Measurements from ENCODE around the gene NEBL. TPM values are rescaled to one million over a fixed set of nuclear protein-coding genes. Genes with fewer than 3 reads are reported as not detected.

Gene NEBL
- total RNA-seq, 4 donors from 2014 or later, result 6.0 to 14.0 (median 12.1) TPM

DNA sequence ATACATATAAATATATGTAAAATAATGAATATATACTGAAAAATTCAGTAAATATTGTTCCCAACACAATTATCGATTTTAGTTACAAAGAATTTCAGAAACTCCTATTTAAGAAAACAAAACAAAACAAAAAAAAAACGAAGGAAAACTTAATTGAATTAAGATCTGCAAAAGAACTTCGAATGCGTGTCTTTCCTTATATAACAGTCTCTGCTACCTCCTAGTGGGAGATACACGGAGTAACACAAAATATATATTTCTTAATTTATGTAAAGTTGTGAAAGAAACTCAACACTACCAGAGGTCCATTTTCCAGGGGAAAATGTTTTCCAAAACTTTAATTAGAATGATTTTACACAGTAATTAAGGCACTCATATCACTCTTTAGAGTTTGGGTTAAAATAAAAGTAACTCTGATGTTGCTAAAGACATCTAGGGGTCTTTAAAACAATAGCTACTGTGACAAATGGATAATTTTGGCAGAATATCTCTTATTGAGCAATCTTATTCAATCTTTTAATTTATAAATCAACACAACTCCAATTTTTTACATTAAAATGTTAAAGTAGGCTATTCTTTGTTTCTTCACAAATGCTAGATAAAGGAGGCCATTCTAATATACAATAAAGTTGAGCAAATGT, 41.6 kb downstream of the NEBL start:
- intact Hi-C loops (cut with DNase I; ENCODE audit: low total_unique reads) (no loop called here), in situ Hi-C loops (cut with MboI; ENCODE audit: low pct_ligation_motif_present in 1 of 4, low pct_unique_long_range_greater_than_20kb in 1 of 4, low sequenced_read_pairs in 3 of 4) (loop anchor here in 3 of 4 donors (25.0 kb wide), 1 partner anchor 407 kb away; no protein-coding TSS in a partner anchor)
- no peak for DNase-seq
- Histone ChIP-seq H3K27me3 (no peaks in the 10 kb centered on the region), H3K4me3 (no peak overlapping the region), H3K36me3 (no peaks in the 10 kb centered on the region), H3K4me1 (no peaks in the 10 kb centered on the region), H3K27ac (no peak overlapping the region), H3K9me3 (no peaks in the 10 kb centered on the region)
- TF ChIP-seq, protein P1, sequence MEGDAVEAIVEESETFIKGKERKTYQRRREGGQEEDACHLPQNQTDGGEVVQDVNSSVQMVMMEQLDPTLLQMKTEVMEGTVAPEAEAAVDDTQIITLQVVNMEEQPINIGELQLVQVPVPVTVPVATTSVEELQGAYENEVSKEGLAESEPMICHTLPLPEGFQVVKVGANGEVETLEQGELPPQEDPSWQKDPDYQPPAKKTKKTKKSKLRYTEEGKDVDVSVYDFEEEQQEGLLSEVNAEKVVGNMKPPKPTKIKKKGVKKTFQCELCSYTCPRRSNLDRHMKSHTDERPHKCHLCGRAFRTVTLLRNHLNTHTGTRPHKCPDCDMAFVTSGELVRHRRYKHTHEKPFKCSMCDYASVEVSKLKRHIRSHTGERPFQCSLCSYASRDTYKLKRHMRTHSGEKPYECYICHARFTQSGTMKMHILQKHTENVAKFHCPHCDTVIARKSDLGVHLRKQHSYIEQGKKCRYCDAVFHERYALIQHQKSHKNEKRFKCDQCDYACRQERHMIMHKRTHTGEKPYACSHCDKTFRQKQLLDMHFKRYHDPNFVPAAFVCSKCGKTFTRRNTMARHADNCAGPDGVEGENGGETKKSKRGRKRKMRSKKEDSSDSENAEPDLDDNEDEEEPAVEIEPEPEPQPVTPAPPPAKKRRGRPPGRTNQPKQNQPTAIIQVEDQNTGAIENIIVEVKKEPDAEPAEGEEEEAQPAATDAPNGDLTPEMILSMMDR (IDR thresholded peaks at IDR 0.05), result peak; percentile 7 to 33 (median 28)
- no peak for TF ChIP-seq POLR2AphosphoS5 (IDR thresholded peaks at IDR 0.05)
- WGBS, 2 donors (ENCODE audit: low coverage in 1 of 2), result 34 to 37% methylated on average over 5 of the region's 5 CpGs

DNA sequence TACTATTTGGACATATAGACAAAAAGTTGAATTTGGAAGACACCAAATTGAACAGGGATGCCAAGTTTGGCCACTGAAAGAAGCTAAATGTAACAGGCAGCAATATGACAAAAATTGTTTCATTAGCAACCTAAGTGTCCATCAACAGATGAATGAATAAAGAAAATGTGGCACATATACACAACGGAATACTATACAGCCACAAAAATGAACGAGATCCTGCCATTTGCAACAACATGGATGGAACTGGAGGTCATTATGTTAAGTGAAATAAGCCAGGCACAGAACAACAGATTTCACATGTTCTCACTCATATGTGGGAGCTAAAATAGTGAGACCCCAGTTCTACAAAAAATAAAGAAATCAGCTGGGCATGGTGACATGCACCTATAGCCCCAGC, 43.8 kb downstream of the NEBL start:
- Histone ChIP-seq H3K9me3 (no peaks in the 10 kb centered on the region), H3K36me3 (no peaks in the 10 kb centered on the region), H3K27me3 (no peaks in the 10 kb centered on the region), H3K27ac (no peak overlapping the region), H3K4me1 (no peaks in the 10 kb centered on the region), H3K4me3 (no peak overlapping the region)
- TF ChIP-seq POLR2AphosphoS5 (IDR thresholded peaks at IDR 0.05), result no peak
- TF ChIP-seq, protein P1 (IDR thresholded peaks at IDR 0.05), result no peak
- no peak for TF ChIP-seq POLR2A (IDR thresholded peaks at IDR 0.05)
- TF ChIP-seq EP300 (IDR thresholded peaks at IDR 0.05; ENCODE audit: low read depth), result no peak
- intact Hi-C loops (cut with DNase I; ENCODE audit: low total_unique reads) (no loop called here), in situ Hi-C loops (cut with MboI; ENCODE audit: low pct_ligation_motif_present in 1 of 4, low pct_unique_long_range_greater_than_20kb in 1 of 4, low sequenced_read_pairs in 3 of 4) (loop anchor here in 3 of 4 donors (25.0 kb wide), 1 partner anchor 409 kb away; no protein-coding TSS in a partner anchor)
- WGBS, 2 donors (ENCODE audit: low coverage in 1 of 2), result 86 to 100% methylated on average over 2 of the region's 2 CpGs
- DNase-seq, result no peak

DNA sequence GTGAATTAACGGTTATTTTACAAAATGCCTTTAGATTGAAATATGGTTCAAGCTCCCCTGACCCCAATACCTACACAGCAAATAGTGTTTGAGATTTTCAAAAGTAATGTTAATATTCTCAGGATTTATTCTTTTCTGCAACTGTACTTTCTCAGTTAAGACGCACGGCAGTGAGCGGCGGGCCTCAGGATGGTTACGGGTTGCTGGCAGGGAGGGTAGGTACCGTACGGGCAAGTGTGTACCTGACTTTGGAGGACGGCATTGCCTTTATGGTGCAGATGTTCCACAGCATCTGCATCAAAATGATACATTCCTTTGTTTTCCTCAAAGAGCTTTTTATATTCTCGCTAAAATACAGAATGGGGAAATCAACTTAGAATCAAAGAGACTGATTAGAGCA, 44.8 kb downstream of the NEBL start:
- WGBS, 2 donors (ENCODE audit: low coverage in 1 of 2), result 92 to 95% methylated on average over 10 of the region's 10 CpGs
- Histone ChIP-seq H3K9me3 (no peaks in the 10 kb centered on the region), H3K4me1 (no peaks in the 10 kb centered on the region), H3K36me3 (no peaks in the 10 kb centered on the region), H3K4me3 (no peak overlapping the region), H3K27me3 (no peaks in the 10 kb centered on the region), H3K27ac (no peak overlapping the region)
- DNase-seq, result no peak
- in situ Hi-C loops (cut with MboI; ENCODE audit: low pct_ligation_motif_present in 1 of 4, low pct_unique_long_range_greater_than_20kb in 1 of 4, low sequenced_read_pairs in 3 of 4), result loop anchor here in 3 of 4 donors (25.0 kb wide), 1 partner anchor 410 kb away; no protein-coding TSS in a partner anchor
- intact Hi-C loops (cut with DNase I; ENCODE audit: low total_unique reads), result no loop called here
- TF ChIP-seq, protein P1 (IDR thresholded peaks at IDR 0.05), result no peak
- no peak for TF ChIP-seq POLR2A (IDR thresholded peaks at IDR 0.05)
- TF ChIP-seq EP300 (IDR thresholded peaks at IDR 0.05; ENCODE audit: low read depth), result no peak
- TF ChIP-seq POLR2AphosphoS5 (IDR thresholded peaks at IDR 0.05), result no peak

DNA sequence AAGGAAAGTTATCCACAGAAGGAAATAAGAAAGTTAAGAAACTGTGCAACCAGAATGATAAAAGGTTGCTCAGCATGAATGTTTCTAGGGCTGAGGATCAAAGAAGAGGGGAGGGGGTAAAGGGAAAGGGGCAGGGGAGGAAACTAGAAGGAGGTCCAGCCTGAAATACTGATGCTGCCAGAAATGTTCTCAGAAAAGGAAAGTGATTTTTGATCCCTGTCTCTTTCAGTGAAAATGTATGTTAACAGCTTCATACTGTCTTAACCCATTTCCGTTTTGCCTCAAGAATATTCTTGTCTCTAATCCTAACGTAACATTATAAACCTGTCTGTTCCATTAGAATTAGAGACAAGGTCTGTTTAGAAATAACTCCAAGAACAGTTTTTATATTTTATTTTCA, 49.6 kb downstream of the NEBL start:
- no peak for TF ChIP-seq POLR2AphosphoS5 (IDR thresholded peaks at IDR 0.05)
- TF ChIP-seq POLR2A (IDR thresholded peaks at IDR 0.05), result no peak
- TF ChIP-seq EP300 (IDR thresholded peaks at IDR 0.05; ENCODE audit: low read depth), result no peak
- TF ChIP-seq, protein P1 (IDR thresholded peaks at IDR 0.05), result no peak
- H3K4me1 ChIP-seq, result no peaks in the 10 kb centered on the region
- no peak overlapping the region for H3K4me3 ChIP-seq
- no peak overlapping the region for H3K27ac ChIP-seq
- intact Hi-C loops (cut with DNase I; ENCODE audit: low total_unique reads), result no loop called here
- H3K27me3 ChIP-seq, result no peaks in the 10 kb centered on the region
- no peaks in the 10 kb centered on the region for H3K36me3 ChIP-seq
- no peaks in the 10 kb centered on the region for H3K9me3 ChIP-seq
- in situ Hi-C loops (cut with MboI; ENCODE audit: low pct_ligation_motif_present in 1 of 4, low pct_unique_long_range_greater_than_20kb in 1 of 4, low sequenced_read_pairs in 3 of 4), result no loop called here
- DNase-seq, result no peak
- WGBS, 2 donors (ENCODE audit: low coverage in 1 of 2), result 63 to 64% methylated on average over 2 of the region's 2 CpGs

Measured in transverse colon (tissue), 4 donors.